IMR-90 (cell line): Measurements from ENCODE around the gene CHN2. TPM values are rescaled to one million over a fixed set of nuclear protein-coding genes. Genes with fewer than 3 reads are reported as not detected.

ENCODE experiments used
- ATAC-seq: fragments of 200-7000 bp; cut with Tn5 transposase; 2 replicates; pipeline ENCODE4 v1.9.1; 2020; ENCODE audit warnings: low read depth, mild to moderate bottlenecking, moderate library complexity
- BruUV-seq: library from RNA; stranded (reverse); fragments of 400-500 nt; replicated peaks from 2 replicates; lab custom pipeline; 2021; lab: Mats Ljungman, UMichigan
- CTCF ChIA-PET: fragments of 300-600 bp; formaldehyde crosslinking; extraction: SDS; loops from one replicate; lab custom pipeline; 2021; ENCODE audit warnings: antibody characterized with exemption; lab: Yijun Ruan, JAX
- POLR2A ChIA-PET: fragments of 300-600 bp; sonication (Branson Sonifier 250); formaldehyde crosslinking; loops from one replicate; lab custom pipeline; 2022; ENCODE audit warnings: antibody characterized with exemption; ENCODE audit not compliant: unreplicated experiment; lab: Charles Lee
- DNase-seq: peaks from one replicate; pipeline ENCODE4 v3.0.0; 2013
- H2AFZ ChIP-seq: replicated peaks from 2 replicates; pipeline ENCODE3; 2013; ENCODE audit warnings: low read length, mild to moderate bottlenecking; ENCODE audit not compliant: poor library complexity
- H2AK5ac ChIP-seq: 2 replicates; pipeline ENCODE4 v1.6.1; 2013; ENCODE audit warnings: low read depth, low read length, inconsistent platforms
- H2AK9ac ChIP-seq: replicated peaks from 2 replicates; pipeline ENCODE3; 2013; ENCODE audit warnings: mild to moderate bottlenecking, low read depth, low read length, moderate library complexity; ENCODE audit not compliant: poor library complexity
- H2BK120ac ChIP-seq: 2 replicates; pipeline ENCODE4 v1.6.1; 2013; ENCODE audit warnings: low read depth, low read length, inconsistent platforms
- H2BK15ac ChIP-seq: 3 replicates; pipeline ENCODE4 v1.6.1; 2013; ENCODE audit warnings: low read depth, low read length, inconsistent platforms
- H2BK20ac ChIP-seq: 2 replicates; pipeline ENCODE4 v1.6.1; 2013; ENCODE audit warnings: low read depth, mild to moderate bottlenecking, inconsistent platforms, low read length, moderate library complexity
- H2BK5ac ChIP-seq: 2 replicates; pipeline ENCODE4 v1.6.1; 2013; ENCODE audit warnings: mild to moderate bottlenecking, low read depth, low read length, inconsistent platforms; ENCODE audit not compliant: poor library complexity, severe bottlenecking
- H3K14ac ChIP-seq: replicated peaks from 2 replicates; pipeline ENCODE4 v1.6.1; 2013; ENCODE audit warnings: low read depth, low read length, inconsistent platforms
- H3K18ac ChIP-seq: 2 replicates; pipeline ENCODE4 v1.6.1; 2013; ENCODE audit warnings: low read depth, low read length, control low read depth
- H3K23ac ChIP-seq: 2 replicates; pipeline ENCODE4 v1.6.1; 2013; ENCODE audit warnings: low read depth, low read length, inconsistent platforms
- H3K27ac ChIP-seq: 2 replicates; pipeline ENCODE4 v1.5.1; 2013; ENCODE audit warnings: mild to moderate bottlenecking, control low read depth, low read length; ENCODE audit not compliant: insufficient read depth
- H3K27me3 ChIP-seq: 2 replicates; pipeline ENCODE4 v1.6.1; 2013; ENCODE audit warnings: low read length; ENCODE audit not compliant: control insufficient read depth, insufficient read depth
- H3K36me3 ChIP-seq: 2 replicates; pipeline ENCODE4 v1.6.1; 2013; ENCODE audit warnings: low read length, mixed read lengths; ENCODE audit not compliant: control insufficient read depth, insufficient read depth
- H3K4ac ChIP-seq: 2 replicates; pipeline ENCODE4 v1.6.1; 2013; ENCODE audit warnings: low read depth, low read length, inconsistent platforms
- H3K4me1 ChIP-seq: 2 replicates; pipeline ENCODE4 v1.6.1; 2013; ENCODE audit warnings: low read length, mixed read lengths; ENCODE audit not compliant: control insufficient read depth, insufficient read depth
- H3K4me2 ChIP-seq: 2 replicates; pipeline ENCODE4 v1.6.1; 2013; ENCODE audit warnings: low read depth, mild to moderate bottlenecking, control low read depth, low read length, moderate library complexity
- H3K4me3 ChIP-seq: 2 replicates; pipeline ENCODE4 v1.5.1; 2013; ENCODE audit warnings: low read depth, mild to moderate bottlenecking, control low read depth, low read length, moderate library complexity; ENCODE audit not compliant: insufficient read depth
- H3K56ac ChIP-seq: 2 replicates; pipeline ENCODE4 v1.6.1; 2013; ENCODE audit warnings: low read length, inconsistent platforms; ENCODE audit not compliant: insufficient read depth; ENCODE audit errors: extremely low read depth
- H3K79me1 ChIP-seq, 2 experiments: 2 replicates each; pipeline ENCODE4 v1.6.1; 2013; ENCODE audit warnings: low read length in 2 of 2, inconsistent platforms in 1 of 2, low read depth in 1 of 2
- H3K9ac ChIP-seq: 2 replicates; pipeline ENCODE4 v1.6.1; 2013; ENCODE audit warnings: low read depth, low read length, control low read depth
- H3K9me1 ChIP-seq: 2 replicates; pipeline ENCODE4 v1.6.1; 2013; ENCODE audit warnings: low read length, inconsistent platforms; ENCODE audit not compliant: insufficient read depth
- H3K9me3 ChIP-seq: 2 replicates; pipeline ENCODE4 v1.6.1; 2013; ENCODE audit warnings: low read length; ENCODE audit not compliant: control insufficient read depth, insufficient read depth
- H4K20me1 ChIP-seq: 2 replicates; pipeline ENCODE4 v1.6.1; 2013; ENCODE audit warnings: low read length, inconsistent platforms; ENCODE audit not compliant: insufficient read depth
- H4K5ac ChIP-seq: 2 replicates; pipeline ENCODE4 v1.6.1; 2013; ENCODE audit warnings: mild to moderate bottlenecking, low read depth, low read length, control low read depth
- H4K8ac ChIP-seq, 2 experiments: 2 replicates each; pipeline ENCODE4 v1.6.1; 2013; ENCODE audit warnings: low read depth in 2 of 2, low read length in 2 of 2, control low read depth in 1 of 2, inconsistent platforms in 1 of 2
- H4K91ac ChIP-seq: 2 replicates; pipeline ENCODE4 v1.6.1; 2013; ENCODE audit warnings: low read depth, low read length, inconsistent platforms; ENCODE audit not compliant: insufficient read depth
- CHD1 ChIP-seq: IDR thresholded peaks from 2 replicates; pipeline ENCODE4 v1.6.1; 2012; ENCODE audit warnings: low read depth, low read length, improper control_type of control experiment
- FOS ChIP-seq: fragments of 150-350 bp; IDR thresholded peaks from 2 replicates; pipeline ENCODE4 v1.6.1; 2016; ENCODE audit warnings: low read depth, low read length
- RAD21 ChIP-seq: IDR thresholded peaks from 2 replicates; pipeline ENCODE4 v1.6.1; 2012; ENCODE audit warnings: low read length, improper control_type of control experiment
- USF2 ChIP-seq: fragments of 150-350 bp; IDR thresholded peaks from 2 replicates; pipeline ENCODE4 v1.6.1; 2017; ENCODE audit warnings: mild to moderate bottlenecking, antibody characterized with exemption, low read length, low read depth
- WGBS, 2 experiments: methylation state at CpG; one replicate each; pipeline versions ENCODE4 v1.1.5 to v1.1.7; 2013; ENCODE audit warnings: missing lambda C conversion rate in 2 of 2; ENCODE audit not compliant: insufficient read length in 1 of 2; ENCODE audit errors: extremely low coverage in 2 of 2; 5-methylcytosine and 5-hydroxymethylcytosine counted together
- dilution Hi-C: fragments of 300-500 bp; cut with HindIII; formaldehyde crosslinking; loops from one replicate; pipeline ENCODE4 v1.14.3; 2018; ENCODE audit warnings: low sequenced_read_pairs; ENCODE audit not compliant: unreplicated experiment
- in situ Hi-C: fragments of 300-500 bp; cut with MboI; formaldehyde crosslinking; loops from 3 replicates; pipeline ENCODE4 v1.14.3; 2019; ENCODE audit warnings: low sequenced_read_pairs, inconsistent platforms, mixed read lengths
- intact Hi-C: fragments of 100-400 bp; cut with micrococcal nuclease; formaldehyde crosslinking; loops from 2 replicates; pipeline ENCODE4 v1.10.0; 2022
- polyA plus RNA-seq, 3 experiments: library from polyadenylated mRNA; depleted of rRNA; stranded (reverse); fragments of >200 nt; gene quantifications; 2 replicates each; pipeline ENCODE4 v1.2.3, GENCODE V29; 2012; ENCODE audit warnings: low replicate concordance in 1 of 3
- total RNA-seq: library from RNA; depleted of rRNA; stranded (reverse); fragments of >200 nt; gene quantifications from 2 replicates; pipeline ENCODE4 v1.2.3, GENCODE V29; 2012

Gene CHN2
- total and polyA plus RNA-seq, 2 of the 4 experiments (the other 2 are of a cell fraction) = not detected

DNA sequence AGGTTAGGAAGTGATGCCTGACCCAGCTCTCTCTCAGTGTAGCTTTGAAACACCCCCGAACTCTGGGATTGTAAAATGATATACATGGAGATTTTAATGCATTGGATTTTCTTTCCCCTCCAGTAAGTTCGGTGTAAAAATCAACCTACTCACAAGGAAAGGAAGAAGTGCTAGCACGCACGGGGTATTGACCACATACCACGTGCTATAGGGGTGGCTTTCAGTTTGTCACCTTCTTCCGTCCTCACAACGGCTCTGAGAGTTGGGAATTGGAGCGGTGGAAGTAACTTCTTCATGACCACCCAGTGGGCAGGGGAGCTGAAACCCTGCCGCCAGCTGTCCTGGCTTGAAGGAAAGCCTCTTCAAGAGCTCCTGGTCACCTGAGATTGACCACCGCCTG, 219.6 kb downstream of the CHN2 start:
- Histone ChIP-seq H3K4me3 (no peak overlapping the region), H2AK5ac (no peak overlapping the region), H2AFZ (no peak overlapping the region), H3K9me3 (no peaks in the 10 kb centered on the region), H2BK5ac (no peak overlapping the region), H3K27ac (no peak overlapping the region), H4K91ac (no peak overlapping the region), H2AK9ac (no peak overlapping the region), H3K14ac (no peak overlapping the region), H2BK15ac (no peak overlapping the region), H4K5ac (no peak overlapping the region), H3K4me1 (no peaks in the 10 kb centered on the region), H4K20me1 (no peaks in the 10 kb centered on the region), H3K56ac (no peak overlapping the region), H2BK20ac (no peak overlapping the region), H3K4ac (no peak overlapping the region), H3K9ac (no peak overlapping the region), H4K8ac (no peak overlapping the region), H3K27me3 (no peaks in the 10 kb centered on the region), H3K18ac (no peak overlapping the region), H3K9me1 (no peaks in the 10 kb centered on the region), H2BK120ac (no peak overlapping the region), H3K4me2 (no peak overlapping the region), H3K79me1 (no peaks in the 10 kb centered on the region), H3K23ac (no peak overlapping the region), H3K36me3 (no peaks in the 10 kb centered on the region)
- BruUV-seq = no TSS peak
- intact Hi-C loops = no loop called here
- DNase-seq = no peak
- ChIA-PET CTCF (no interaction called here), POLR2A (no interaction called here)
- no peak for ATAC-seq
- 78% methylated on average over 3 of the region's 10 CpGs; no CpG with 5 or more reads in 1 of the 2 experiments for WGBS, 2 experiments
- in situ Hi-C loops = no loop called here
- no peak for TF ChIP-seq CHD1
- no peak for TF ChIP-seq RAD21
- TF ChIP-seq FOS = no peak
- no peak for TF ChIP-seq USF2
- dilution Hi-C loops = no loop called here
